GM12892 (cell line): ENCODE measurements around the gene FAM120A.

Experiments used
- DNase-seq: peaks from one replicate; pipeline ENCODE4 v3.0.0; 2011; ENCODE audit not compliant: insufficient read length
- FAIRE-seq: peaks from 2 replicates; lab custom pipeline; 2011; peaks lifted over from hg19 to GRCh38; lab: Jason Lieb, UNC
- POLR2A ChIP-seq: IDR thresholded peaks from 2 replicates; pipeline ENCODE4 v1.6.1; 2011; ENCODE audit warnings: low read depth, low read length, control low read depth
- POLR2AphosphoS5 ChIP-seq: IDR thresholded peaks from 2 replicates; pipeline ENCODE4 v1.6.1; 2011; ENCODE audit warnings: low read depth, low read length, control low read depth
- TAF1 ChIP-seq: IDR thresholded peaks from 2 replicates; pipeline ENCODE4 v1.6.1; 2011; ENCODE audit warnings: low read depth, mild to moderate bottlenecking, control low read depth, low read length, borderline replicate concordance

Gene FAM120A

DNA sequence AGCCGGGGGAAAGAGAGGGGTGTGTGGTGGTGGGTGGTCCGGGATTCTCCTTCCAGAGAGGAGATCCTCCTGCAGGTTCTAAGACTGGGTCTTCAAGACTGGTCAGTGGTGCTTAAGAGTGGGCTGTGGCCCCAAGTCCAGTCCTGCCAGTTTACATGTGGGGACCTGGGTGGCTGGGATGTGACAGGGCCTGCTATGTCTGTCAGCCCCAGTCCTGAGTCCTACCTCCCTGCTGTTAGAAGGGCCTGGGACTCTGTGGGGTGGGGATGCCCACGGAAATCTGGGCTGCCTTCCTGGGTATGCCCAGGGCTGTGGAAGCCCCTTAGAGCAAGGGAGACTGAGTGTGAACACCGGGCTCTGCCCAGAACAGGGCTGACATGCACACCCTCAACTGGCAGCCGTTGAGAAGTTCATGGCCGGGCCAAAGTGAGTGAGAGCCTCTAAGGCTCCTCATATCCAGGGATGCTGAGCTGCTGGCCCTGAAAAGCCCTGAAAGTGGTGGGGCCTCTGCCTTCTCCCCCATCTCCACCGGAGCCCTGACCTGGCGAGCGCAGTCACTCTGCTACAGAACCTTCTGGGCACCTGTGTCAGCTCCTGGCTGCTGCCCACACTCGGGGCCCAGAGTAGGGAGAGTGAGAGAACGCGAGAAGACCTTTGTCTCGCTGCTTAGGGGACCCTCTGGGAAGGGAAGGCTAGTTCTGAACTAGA, 126.6 kb downstream of the FAM120A start:
- DNase-seq = no peak
- no peak for FAIRE-seq
- no peak for TF ChIP-seq POLR2AphosphoS5
- no peak for TF ChIP-seq TAF1
- no peak for TF ChIP-seq POLR2A

DNA sequence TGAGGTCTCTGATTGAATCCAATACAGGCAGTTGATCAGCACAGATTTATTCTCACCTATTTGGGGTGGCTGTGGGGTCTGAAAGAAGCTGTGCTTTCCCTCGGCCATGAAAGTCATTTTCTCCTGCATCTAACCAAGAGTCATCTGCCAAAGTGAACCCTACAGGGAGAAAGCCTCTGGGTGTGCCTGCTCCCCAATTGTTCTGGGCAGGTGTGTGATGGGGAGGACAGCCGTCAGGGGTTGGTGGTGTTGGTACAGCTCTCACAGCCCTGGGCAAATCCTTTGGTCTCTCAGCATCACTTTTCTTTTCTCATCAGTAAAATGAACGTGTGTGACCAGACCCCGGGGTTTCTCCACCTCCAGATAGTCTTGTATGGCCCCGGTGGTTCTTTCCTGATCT, 127.4 kb downstream of the FAM120A start:
- no peak for FAIRE-seq
- TF ChIP-seq POLR2AphosphoS5 (no peak), TAF1 (no peak), POLR2A (no peak)
- no peak for DNase-seq

DNA sequence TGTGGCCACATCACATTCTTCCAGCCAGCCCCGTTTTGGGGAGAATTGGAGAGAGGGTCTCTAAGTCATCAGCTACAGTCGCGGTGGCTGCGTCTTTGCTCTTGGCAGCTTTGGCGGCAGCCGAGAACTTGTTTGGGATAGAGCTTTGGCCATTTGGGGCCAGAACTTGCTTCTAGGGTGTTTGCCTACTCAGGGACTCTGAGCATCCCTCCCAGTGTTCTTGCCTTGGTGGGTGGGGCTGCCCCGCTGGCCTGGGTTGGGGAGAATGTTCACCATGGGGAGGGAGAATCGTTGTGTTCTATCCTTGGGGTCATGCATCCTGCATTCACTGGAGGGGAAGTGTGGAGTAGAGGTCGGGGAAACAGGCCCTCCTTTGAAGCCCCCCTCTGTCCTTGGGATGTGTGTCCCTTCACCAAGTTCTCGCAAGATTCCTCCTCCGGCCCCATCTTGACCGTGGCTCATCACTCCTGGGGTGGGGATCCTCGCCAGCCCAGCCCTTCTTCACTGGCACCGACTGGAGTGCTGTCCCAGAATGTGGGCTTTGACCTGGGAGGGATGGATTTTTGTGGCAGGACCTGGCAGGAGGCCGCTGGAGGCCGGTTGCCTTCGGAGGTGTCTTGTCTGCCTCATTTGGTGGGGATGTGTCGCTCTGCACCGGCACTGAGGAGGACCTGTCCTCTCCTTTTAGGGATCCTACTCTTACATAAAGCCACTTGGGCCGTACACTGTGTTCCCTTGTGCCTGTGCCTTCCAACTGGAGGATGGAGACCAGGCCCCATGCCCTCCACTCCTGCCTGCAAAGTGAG, 128.4 kb downstream of the FAM120A start:
- FAIRE-seq = no peak
- TF ChIP-seq POLR2A = no peak
- no peak for TF ChIP-seq POLR2AphosphoS5
- TF ChIP-seq TAF1 = no peak
- DNase-seq = no peak

DNA sequence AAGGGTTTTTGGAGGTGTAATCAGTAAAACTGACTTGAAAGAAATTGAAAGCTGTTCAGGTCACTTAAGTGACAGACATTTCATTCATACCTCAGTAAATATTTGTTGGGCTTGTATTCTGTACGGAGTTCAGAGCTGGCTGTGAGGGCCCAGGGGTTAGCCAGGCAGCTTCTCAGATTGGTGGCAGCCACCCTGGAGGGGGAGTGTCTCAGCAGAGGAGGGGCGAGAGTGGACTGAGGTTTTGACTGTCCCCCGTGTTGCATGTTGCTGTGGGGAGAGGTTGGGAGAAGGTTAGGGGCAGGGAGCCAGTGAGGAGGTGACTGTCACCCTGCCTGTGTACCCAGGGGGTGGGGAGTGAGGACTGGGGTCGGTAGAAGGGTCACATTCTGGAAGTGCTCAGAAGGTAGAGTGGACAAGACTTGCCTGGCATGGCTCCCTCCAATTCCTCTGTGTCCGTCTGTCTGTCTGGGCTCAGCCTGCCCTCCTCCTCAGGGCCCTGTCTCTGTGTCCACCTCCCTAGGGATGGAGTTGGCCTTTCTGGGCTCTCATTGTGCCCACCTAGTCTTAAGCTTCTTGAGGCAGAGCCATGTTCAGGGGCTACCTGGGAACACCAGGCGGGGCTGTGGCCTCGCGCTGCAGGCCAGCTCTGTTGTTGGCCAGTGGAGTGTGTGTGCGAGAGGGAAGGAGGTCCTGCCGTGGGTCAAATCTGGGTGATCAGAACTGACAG, 129.3 kb downstream of the FAM120A start:
- DNase-seq (no peak), FAIRE-seq (no peak)
- no peak for TF ChIP-seq TAF1
- no peak for TF ChIP-seq POLR2A
- no peak for TF ChIP-seq POLR2AphosphoS5

DNA sequence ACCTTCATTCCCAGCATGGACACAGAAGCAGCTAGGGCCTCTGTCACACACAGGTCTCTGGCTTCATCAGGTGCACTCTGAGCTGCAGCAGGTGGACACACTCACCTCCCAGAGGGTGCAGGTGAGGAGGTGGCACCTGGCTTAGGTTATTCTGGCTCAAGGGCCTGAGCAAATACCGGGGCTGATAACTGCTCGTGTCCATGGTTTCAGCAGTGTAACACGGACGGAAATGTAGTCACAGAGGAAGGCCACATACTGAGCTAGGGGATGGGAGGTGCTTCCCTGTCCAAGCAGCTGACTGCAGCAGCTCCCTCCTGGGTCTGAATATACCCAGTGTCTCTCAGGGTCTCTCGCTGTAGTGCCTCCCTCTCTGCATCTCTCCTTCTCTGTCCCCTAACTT, 130.6 kb downstream of the FAM120A start:
- DNase-seq (no peak), FAIRE-seq (no peak)
- TF ChIP-seq TAF1 (no peak), POLR2AphosphoS5 (no peak), POLR2A (no peak)

DNA sequence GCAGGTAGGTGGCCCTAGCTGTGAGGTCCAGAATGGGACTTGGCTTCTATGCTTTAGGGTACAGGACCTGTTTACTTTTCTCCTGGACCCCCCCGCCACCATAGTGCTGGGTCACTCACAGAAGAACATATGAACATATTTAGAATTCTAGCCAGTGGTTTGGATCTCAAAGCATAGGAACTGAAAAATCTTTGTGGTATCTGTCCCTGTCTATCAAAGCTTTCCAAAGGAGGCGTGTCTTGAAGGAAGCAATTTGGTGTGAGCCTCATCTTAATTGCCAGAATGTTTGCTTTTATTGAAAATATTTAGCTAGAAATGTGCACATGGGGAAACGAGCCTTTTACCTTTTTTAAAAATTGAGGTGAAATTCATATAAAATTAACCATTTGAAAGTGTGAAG, 131.1 kb downstream of the FAM120A start:
- DNase-seq (no peak), FAIRE-seq (no peak)
- no peak for TF ChIP-seq POLR2A
- no peak for TF ChIP-seq TAF1
- no peak for TF ChIP-seq POLR2AphosphoS5

DNA sequence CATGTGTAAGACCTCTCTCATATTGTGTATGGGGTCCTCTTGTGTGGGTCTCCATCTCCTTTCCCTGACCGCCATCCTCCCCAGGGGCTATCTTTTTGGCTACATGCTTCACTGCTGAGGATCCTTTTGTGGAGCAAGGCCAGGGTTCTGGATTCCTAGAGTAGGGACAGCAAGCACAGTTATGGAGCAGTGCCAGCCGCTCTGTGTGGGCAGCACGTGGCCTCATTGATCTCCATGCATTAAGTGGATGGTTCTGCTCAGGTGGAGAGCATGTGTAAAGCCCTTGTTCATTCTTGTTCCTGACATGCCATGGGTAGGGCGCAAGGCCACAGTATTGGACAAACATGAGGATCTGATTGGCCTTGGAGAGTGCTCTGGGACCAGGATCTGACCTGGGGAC, 133.8 kb downstream of the FAM120A start:
- no peak for FAIRE-seq
- no peak for TF ChIP-seq POLR2AphosphoS5
- no peak for TF ChIP-seq TAF1
- TF ChIP-seq POLR2A = no peak
- no peak for DNase-seq

DNA sequence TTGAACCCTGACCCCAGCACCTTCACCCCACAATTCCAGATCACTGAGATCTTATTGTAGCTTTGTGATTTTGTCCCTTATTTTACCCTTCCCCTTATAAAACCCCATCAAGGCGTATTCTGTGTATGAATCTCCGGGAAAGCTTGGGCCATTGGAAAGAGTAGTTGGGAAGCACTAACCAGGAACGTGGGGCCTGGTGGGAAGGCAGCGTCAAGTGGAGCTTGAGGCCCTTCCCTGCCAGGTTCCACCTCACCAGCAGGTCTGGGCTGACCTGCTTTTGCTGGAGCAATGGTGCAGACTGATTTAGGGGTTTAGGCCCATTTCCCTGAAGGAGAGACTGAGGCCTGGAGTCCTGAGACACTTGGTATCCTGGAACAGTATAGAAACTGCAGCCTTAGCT, 134.2 kb downstream of the FAM120A start:
- FAIRE-seq (no peak), DNase-seq (no peak)
- TF ChIP-seq POLR2AphosphoS5 (no peak), TAF1 (no peak), POLR2A (no peak)

DNA sequence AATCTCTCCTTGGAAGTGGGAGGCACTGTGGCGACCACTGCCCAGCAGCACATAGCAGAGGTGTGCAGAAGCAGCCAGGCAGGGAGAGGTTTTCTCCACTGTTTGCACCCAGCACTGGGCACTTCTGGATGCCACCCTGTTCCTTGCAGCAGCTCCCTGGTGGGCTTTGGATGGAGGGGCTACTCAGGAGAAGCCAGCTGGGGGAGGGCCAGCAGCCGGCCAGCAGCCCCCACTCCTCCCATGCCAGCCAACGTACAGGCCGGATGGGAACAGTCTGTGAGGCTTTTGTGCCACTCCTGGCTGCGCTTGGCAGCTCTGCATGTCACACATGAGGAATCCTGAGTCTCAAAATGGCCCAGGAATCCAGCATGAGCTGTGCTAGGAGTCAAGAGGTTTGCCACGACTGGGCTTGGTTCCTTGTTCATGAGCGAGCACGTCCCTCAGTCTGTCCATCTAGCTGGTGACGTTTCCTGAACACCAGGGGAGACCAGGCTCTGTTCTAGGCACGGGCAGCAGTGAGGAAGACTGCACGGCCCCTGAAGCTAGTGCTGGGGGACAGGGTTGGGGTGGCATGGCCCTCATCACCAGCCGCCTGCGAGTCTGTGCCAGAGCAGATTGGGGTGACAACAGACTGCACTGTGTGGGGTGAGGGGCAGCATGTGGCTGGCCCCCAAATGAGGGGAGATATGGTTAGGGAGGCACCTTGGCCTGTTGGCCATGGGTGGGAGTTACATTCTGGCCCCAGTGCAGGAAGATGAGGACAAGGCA, 135.0 kb downstream of the FAM120A start:
- no peak for FAIRE-seq
- no peak for DNase-seq
- TF ChIP-seq TAF1 = no peak
- no peak for TF ChIP-seq POLR2A
- no peak for TF ChIP-seq POLR2AphosphoS5

DNA sequence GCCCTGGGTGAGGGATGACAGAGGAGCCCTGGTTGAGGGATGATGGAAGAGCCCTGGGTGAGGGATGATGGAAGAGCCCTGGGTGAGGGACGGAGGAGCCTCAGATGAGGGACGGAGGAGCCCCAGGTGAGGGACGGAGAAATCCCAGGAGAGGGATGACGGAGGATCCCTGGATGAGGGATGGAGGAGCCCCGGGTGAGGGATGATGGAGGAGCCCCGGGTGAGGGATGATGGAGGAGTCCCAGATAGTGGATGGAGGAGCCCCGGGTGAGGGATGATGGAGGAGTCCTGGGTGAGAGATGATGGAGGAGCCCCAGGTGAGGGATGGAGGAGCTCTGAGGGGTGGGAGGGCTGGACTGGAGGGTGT, 135.8 kb downstream of the FAM120A start:
- FAIRE-seq = no peak

DNA sequence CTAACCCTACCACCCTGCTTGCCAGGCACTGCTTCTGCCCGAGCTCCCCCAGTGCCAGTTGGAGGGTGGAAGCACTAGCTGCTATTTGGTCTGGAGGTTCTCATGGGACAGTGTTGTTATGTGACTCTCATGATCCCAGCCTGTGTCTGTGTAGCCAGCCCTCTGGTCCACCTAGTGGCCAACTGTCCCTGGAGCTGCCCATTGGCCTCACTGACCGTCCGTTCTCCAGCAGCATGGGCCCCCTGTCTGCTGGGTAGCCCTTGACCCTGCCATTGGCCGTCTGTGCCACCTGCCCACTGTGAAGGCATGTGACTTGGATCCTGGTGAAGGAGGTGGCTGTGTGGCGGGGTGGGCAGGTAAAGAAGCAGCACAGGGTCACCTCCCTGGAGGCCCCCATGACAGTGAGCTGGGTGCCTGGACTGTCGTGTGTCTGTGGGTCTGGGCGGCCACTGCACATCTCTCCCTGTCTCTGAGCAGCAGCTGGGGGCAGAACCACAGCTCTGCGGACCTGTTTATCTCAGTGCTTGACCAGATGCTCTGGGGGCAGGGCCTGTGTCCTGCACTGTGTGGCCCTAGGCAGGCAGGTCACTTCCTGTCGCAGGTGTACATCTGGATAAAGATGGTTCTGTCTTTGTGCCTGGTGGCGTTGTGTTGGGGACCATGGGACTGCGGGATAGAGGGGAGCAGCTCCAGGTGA, 136.3 kb downstream of the FAM120A start:
- FAIRE-seq (no peak), DNase-seq (no peak)
- no peak for TF ChIP-seq POLR2A
- no peak for TF ChIP-seq POLR2AphosphoS5

More for the DNA sequence above, 135.8 kb downstream of the FAM120A start:
- no peak for TF ChIP-seq POLR2AphosphoS5
- no peak for TF ChIP-seq TAF1
- no peak for TF ChIP-seq POLR2A
- no peak for DNase-seq
